K562 (cell line): ENCODE data around the gene SEC14L5. TPM values are rescaled to one million over a fixed set of nuclear protein-coding genes. Genes with fewer than 3 reads are reported as not detected.

ENCODE experiments used
- ATAC-seq: fragments of 200-7000 bp; cut with Tn5 transposase; 3 replicates; pipeline ENCODE4 v1.9.1; 2020; ENCODE audit warnings: moderate library complexity
- BruUV-seq: library from RNA; stranded (reverse); fragments of 400-500 nt; replicated peaks from 2 replicates; lab custom pipeline; 2021; lab: Mats Ljungman, UMichigan
- CTCF ChIA-PET: fragments of 300-600 bp; formaldehyde crosslinking; extraction: SDS; loops from one replicate; lab custom pipeline; 2021; ENCODE audit warnings: low intra/inter-chr PET ratio; lab: Yijun Ruan, JAX
- POLR2A ChIA-PET: fragments of 300-600, 350-650 bp; sonication (Branson Sonifier 250); formaldehyde crosslinking; extraction: SDS; loops from one replicate; lab custom pipeline; 2021; ENCODE audit warnings: antibody characterized with exemption, inconsistent platforms; lab: Yijun Ruan, JAX
- DNase-seq, 4 experiments: peaks; one replicate each; pipeline versions ENCODE4 v3.0.0 to v3.0.0-alpha.2; 2011 to 2018; ENCODE audit warnings: low spot score in 3 of 4, mixed read lengths in 3 of 4; ENCODE audit errors: extremely low read depth in 1 of 4
- FAIRE-seq: peaks from 2 replicates; lab custom pipeline; 2011; peaks lifted over from hg19 to GRCh38; lab: Jason Lieb, UNC
- H2AFZ ChIP-seq: 2 replicates; pipeline ENCODE4 v1.6.0; 2011; ENCODE audit warnings: low read depth, low read length, control low read depth, inconsistent platforms
- H3K27ac ChIP-seq: fragments of 200-600 bp; 3 replicates; pipeline ENCODE4 v1.8.0; 2011; ENCODE audit warnings: low read depth, mild to moderate bottlenecking, control low read depth, inconsistent platforms, low read length, moderate library complexity, mixed read lengths; ENCODE audit errors: extremely low read depth
- H3K27me3 ChIP-seq, 2 experiments: fragments of 300-600 bp in 1 of 2; 2 replicates in 1 of 2; 3 replicates in 1 of 2; pipeline versions ENCODE4 v1.6.0 to v1.8.0; 2011; ENCODE audit warnings: inconsistent platforms in 2 of 2, low read length in 2 of 2, mild to moderate bottlenecking in 1 of 2, mixed read lengths in 1 of 2, moderate library complexity in 1 of 2; ENCODE audit not compliant: control insufficient read depth in 2 of 2, insufficient read depth in 2 of 2
- H3K36me3 ChIP-seq: fragments of 300-600 bp; 3 replicates; pipeline ENCODE4 v1.8.0; 2011; ENCODE audit warnings: mild to moderate bottlenecking, low read length, inconsistent platforms; ENCODE audit not compliant: control insufficient read depth, insufficient read depth
- H3K4me1 ChIP-seq, 2 experiments: fragments of 200-600 bp in 1 of 2; replicated peaks in 1 of 2; 2 replicates in 1 of 2; 3 replicates in 1 of 2; pipeline versions ENCODE4 v1.5.1 to v1.8.0; 2011; ENCODE audit warnings: inconsistent platforms in 2 of 2, low read length in 2 of 2, mild to moderate bottlenecking in 1 of 2, mixed read lengths in 1 of 2, moderate library complexity in 1 of 2; ENCODE audit not compliant: control insufficient read depth in 2 of 2, insufficient read depth in 2 of 2
- H3K4me2 ChIP-seq: 2 replicates; pipeline ENCODE4 v1.6.1; 2011; ENCODE audit warnings: low read length, control low read depth, inconsistent platforms, mixed read lengths; ENCODE audit not compliant: insufficient read depth
- H3K4me3 ChIP-seq: fragments of 200-600 bp; sonication (generic), shearing (Covaris generic); 2 replicates; pipeline ENCODE4 v1.5.1; 2016; ENCODE audit warnings: control low read depth, inconsistent platforms
- H3K79me2 ChIP-seq: fragments of 200-600 bp; 3 replicates; pipeline ENCODE4 v1.8.0; 2011; ENCODE audit warnings: low read length, inconsistent platforms; ENCODE audit not compliant: control insufficient read depth, insufficient read depth
- H3K9ac ChIP-seq, 2 experiments: 2 replicates each; pipeline versions ENCODE4 v1.6.0 to v1.6.1; 2011; ENCODE audit warnings: low read depth in 2 of 2, low read length in 2 of 2, control low read depth in 1 of 2, inconsistent platforms in 1 of 2, mild to moderate bottlenecking in 1 of 2, mixed read lengths in 1 of 2; ENCODE audit not compliant: insufficient read depth in 1 of 2
- H3K9me1 ChIP-seq: one replicate; pipeline ENCODE4 v1.6.0; 2011; ENCODE audit warnings: inconsistent platforms, mild to moderate bottlenecking, low read length, moderate library complexity; ENCODE audit not compliant: control insufficient read depth, insufficient read depth
- H3K9me3 ChIP-seq: replicated peaks from 2 replicates; pipeline ENCODE4 v1.5.1; 2011; ENCODE audit warnings: low read depth, low read length, inconsistent platforms; ENCODE audit not compliant: control insufficient read depth, insufficient read depth
- H4K20me1 ChIP-seq: replicated peaks from 2 replicates; pipeline ENCODE4 v1.6.1; 2011; ENCODE audit warnings: low read length, inconsistent platforms, mixed read lengths; ENCODE audit not compliant: control insufficient read depth, insufficient read depth
- FOXJ2 ChIP-seq: fragments of 200-800 bp; sonication (Bioruptor generic); IDR thresholded peaks from 2 replicates; pipeline ENCODE4 v1.6.1; 2016; ENCODE audit warnings: missing genetic modification characterization, missing compliant biosample characterization
- GTF3C2 ChIP-seq: IDR thresholded peaks from 3 replicates; pipeline ENCODE4 v1.6.1; 2011; ENCODE audit warnings: borderline replicate concordance, mild to moderate bottlenecking, moderate library complexity; ENCODE audit not compliant: insufficient read length; ENCODE audit errors: extremely low read depth
- HNRNPK ChIP-seq: fragments of 200-400 bp; formaldehyde crosslinking; IDR thresholded peaks from one replicate; pipeline ENCODE4 v1.6.1; 2018; ENCODE audit warnings: mild to moderate bottlenecking, low read depth, low read length; ENCODE audit not compliant: poor library complexity, severe bottlenecking
- RBM39 ChIP-seq: fragments of 200-400 bp; formaldehyde crosslinking; optimal IDR thresholded peaks from 2 replicates; pipeline ENCODE3; 2018; ENCODE audit warnings: low read depth, low read length
- TCF15 ChIP-seq: fragments of 250-450 bp; sonication (Bioruptor Pico); IDR thresholded peaks from 2 replicates; pipeline ENCODE4 v1.8.0; 2022; ENCODE audit warnings: moderate library complexity, mild to moderate bottlenecking, inconsistent platforms
- ZBTB5 ChIP-seq: fragments of 450-650 bp; IDR thresholded peaks from 2 replicates; pipeline ENCODE4 v1.6.1; 2017; ENCODE audit warnings: antibody characterized with exemption
- ZC3H8 ChIP-seq: fragments of 450-650 bp; IDR thresholded peaks from 2 replicates; pipeline ENCODE4 v1.6.1; 2017
- ZNF253 ChIP-seq: fragments of 250-450 bp; sonication (Bioruptor Pico); conservative IDR thresholded peaks from 2 replicates; pipeline ENCODE4 v1.6.1; 2021; ENCODE audit warnings: mild to moderate bottlenecking
- ZNF561 ChIP-seq: fragments of 450-650 bp; formaldehyde crosslinking; conservative IDR thresholded peaks from 2 replicates; pipeline ENCODE4 v1.4.0; 2020; ENCODE audit warnings: mild to moderate bottlenecking, moderate library complexity
- ZNF778 ChIP-seq: fragments of 450-650 bp; formaldehyde crosslinking; IDR thresholded peaks from 2 replicates; pipeline ENCODE4 v1.4.0; 2020; ENCODE audit warnings: mild to moderate bottlenecking, moderate library complexity
- WGBS: fragments of 100-300 bp; shearing (Covaris generic); methylation state at CpG from one replicate; pipeline ENCODE4 v1.1.6; 2016; ENCODE audit warnings: low coverage, mixed read lengths; ENCODE audit not compliant: insufficient coverage; ENCODE audit errors: missing lambda C conversion rate; 5-methylcytosine and 5-hydroxymethylcytosine counted together
- in situ Hi-C: fragments of 300-500 bp; cut with MboI; formaldehyde crosslinking; loops from 4 replicates; pipeline ENCODE4 v1.15.0; 2018; ENCODE audit warnings: inconsistent platforms, mixed read lengths
- intact Hi-C: fragments of 100-400 bp; cut with micrococcal nuclease; formaldehyde crosslinking; loops from 2 replicates; pipeline ENCODE4 v1.14.2; 2022
- polyA plus RNA-seq, 8 experiments: library from polyadenylated mRNA; depleted of rRNA in 4 of 8; stranded (reverse) in 5 of 8; unstranded in 3 of 8; fragments of >200 nt; fragmentation: Nextera tagmentation in 2 of 8; fragmentation: Illumina TruSeq in 1 of 8; extraction: Ambion mirVana in 2 of 8; extraction: Trizol in 1 of 8; gene quantifications; 2 replicates each; pipeline versions ENCODE4 v1.2.1 to v1.2.3, GENCODE V29; 2011 to 2014; ENCODE audit warnings: inconsistent platforms in 1 of 8, missing spikeins in 1 of 8
- total RNA-seq, 7 experiments: library from RNA; depleted of rRNA in 6 of 7; stranded (reverse); fragments of >200 nt in 6 of 7; fragmentation: Illumina TruSeq in 2 of 7; extraction: Trizol in 2 of 7; gene quantifications; 2 replicates each; pipeline versions ENCODE4 v1.2.1 to v1.2.3, GENCODE V29; 2011 to 2021; ENCODE audit warnings: low replicate concordance in 1 of 7
- TF ChIP-seq, protein P1 (sequence below): sonication (generic); formaldehyde crosslinking; IDR thresholded peaks from 2 replicates; pipeline ENCODE4 v1.8.0; 2023; ENCODE audit warnings: missing genetic modification reagents, mild to moderate bottlenecking, borderline replicate concordance

Gene SEC14L5
- total and polyA plus RNA-seq, 9 of the 15 experiments (the other 6 are each of a cell fraction or from before 2014, with no cell fraction given), result 0.11 TPM; not detected in 8

DNA sequence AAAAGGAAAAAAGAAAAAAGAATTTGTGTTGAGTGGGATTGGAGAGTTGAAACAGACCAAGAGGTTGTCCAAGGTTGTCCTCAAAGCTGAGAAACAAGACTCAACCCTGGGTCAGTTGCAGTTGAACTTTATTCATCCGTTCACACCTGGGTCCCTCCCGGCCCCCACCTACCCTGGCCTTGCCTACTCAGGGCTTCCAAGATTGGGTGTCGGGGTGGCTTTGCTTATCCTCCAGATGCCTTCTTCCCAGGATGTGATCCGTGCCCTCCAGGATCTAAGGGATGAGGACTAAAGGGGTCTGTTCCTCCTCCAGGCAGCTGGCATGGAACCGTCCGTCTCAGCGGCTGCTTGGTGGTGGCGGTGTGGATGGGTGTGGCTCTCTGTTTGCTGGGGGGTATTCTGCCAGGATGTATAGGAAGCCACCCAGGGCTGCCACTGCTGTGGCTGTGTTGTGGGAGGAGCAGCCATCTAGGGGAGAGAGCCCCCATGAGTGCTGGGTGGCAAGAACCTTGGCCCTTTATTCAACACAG, 85.9 kb downstream of the SEC14L5 start:
- Histone ChIP-seq H3K4me2 (no peak overlapping the region), H4K20me1 (peaks cover 18% of the 10 kb centered on the region), H3K27me3 (peaks cover 46 to 53% of the 10 kb centered on the region in 2 experiments), H3K27ac (no peak overlapping the region), H3K9me1 (no peaks in the 10 kb centered on the region), H3K4me3 (no peak overlapping the region), H3K4me1 (no peaks in the 10 kb centered on the region; a peak in 1 of 5 replicates), H3K79me2 (no peaks in the 10 kb centered on the region), H3K36me3 (no peaks in the 10 kb centered on the region), H3K9ac (no peak overlapping the region), H2AFZ (no peak overlapping the region), H3K9me3 (no peaks in the 10 kb centered on the region)
- in situ Hi-C loops, result no loop called here
- ATAC-seq, result no peak
- 6% methylated on average over 8 of the region's 8 CpGs for WGBS
- intact Hi-C loops, result no loop called here
- no peak for FAIRE-seq
- ChIA-PET CTCF (no interaction called here), POLR2A (interaction anchor here (0.6 to 0.8 kb wide), 3 partner anchors 11 to 59 kb away, joined by 3 to 4 read pairs (median 3); no protein-coding TSS in a partner anchor)
- no peak for DNase-seq
- BruUV-seq, result no TSS peak
- TF ChIP-seq FOXJ2 (no peak), ZNF561 (CRISPR knock-in tag) (no peak), GTF3C2 (no peak), ZC3H8 (no peak), RBM39 (no peak), TCF15 (CRISPR knock-in tag) (no peak), ZNF253 (CRISPR knock-in tag) (no peak), ZBTB5 (no peak), HNRNPK (no peak), ZNF778 (CRISPR knock-in tag) (no peak)
- TF ChIP-seq, protein P1, sequence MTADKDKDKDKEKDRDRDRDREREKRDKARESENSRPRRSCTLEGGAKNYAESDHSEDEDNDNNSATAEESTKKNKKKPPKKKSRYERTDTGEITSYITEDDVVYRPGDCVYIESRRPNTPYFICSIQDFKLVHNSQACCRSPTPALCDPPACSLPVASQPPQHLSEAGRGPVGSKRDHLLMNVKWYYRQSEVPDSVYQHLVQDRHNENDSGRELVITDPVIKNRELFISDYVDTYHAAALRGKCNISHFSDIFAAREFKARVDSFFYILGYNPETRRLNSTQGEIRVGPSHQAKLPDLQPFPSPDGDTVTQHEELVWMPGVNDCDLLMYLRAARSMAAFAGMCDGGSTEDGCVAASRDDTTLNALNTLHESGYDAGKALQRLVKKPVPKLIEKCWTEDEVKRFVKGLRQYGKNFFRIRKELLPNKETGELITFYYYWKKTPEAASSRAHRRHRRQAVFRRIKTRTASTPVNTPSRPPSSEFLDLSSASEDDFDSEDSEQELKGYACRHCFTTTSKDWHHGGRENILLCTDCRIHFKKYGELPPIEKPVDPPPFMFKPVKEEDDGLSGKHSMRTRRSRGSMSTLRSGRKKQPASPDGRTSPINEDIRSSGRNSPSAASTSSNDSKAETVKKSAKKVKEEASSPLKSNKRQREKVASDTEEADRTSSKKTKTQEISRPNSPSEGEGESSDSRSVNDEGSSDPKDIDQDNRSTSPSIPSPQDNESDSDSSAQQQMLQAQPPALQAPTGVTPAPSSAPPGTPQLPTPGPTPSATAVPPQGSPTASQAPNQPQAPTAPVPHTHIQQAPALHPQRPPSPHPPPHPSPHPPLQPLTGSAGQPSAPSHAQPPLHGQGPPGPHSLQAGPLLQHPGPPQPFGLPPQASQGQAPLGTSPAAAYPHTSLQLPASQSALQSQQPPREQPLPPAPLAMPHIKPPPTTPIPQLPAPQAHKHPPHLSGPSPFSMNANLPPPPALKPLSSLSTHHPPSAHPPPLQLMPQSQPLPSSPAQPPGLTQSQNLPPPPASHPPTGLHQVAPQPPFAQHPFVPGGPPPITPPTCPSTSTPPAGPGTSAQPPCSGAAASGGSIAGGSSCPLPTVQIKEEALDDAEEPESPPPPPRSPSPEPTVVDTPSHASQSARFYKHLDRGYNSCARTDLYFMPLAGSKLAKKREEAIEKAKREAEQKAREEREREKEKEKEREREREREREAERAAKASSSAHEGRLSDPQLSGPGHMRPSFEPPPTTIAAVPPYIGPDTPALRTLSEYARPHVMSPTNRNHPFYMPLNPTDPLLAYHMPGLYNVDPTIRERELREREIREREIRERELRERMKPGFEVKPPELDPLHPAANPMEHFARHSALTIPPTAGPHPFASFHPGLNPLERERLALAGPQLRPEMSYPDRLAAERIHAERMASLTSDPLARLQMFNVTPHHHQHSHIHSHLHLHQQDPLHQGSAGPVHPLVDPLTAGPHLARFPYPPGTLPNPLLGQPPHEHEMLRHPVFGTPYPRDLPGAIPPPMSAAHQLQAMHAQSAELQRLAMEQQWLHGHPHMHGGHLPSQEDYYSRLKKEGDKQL (CRISPR knock-in tag), result no peak
